Suprapubic skin (tissue), 3 donors: ENCODE measurements around the gene CCDC68.

ENCODE experiments used
- EP300 ChIP-seq: sonication (generic); formaldehyde crosslinking; IDR thresholded peaks from one replicate; pipeline ENCODE4 v1.6.1; 2017; ENCODE audit warnings: antibody characterized with exemption
- TF ChIP-seq, protein P1 (sequence below), 2 donors: fragments of 200-600 bp in 1 of 2; fragments of 450-650 bp in 1 of 2; sonication (generic) in 1 of 2; IDR thresholded peaks; one replicate each; pipeline ENCODE4 v1.5.1; 2016 to 2019; ENCODE audit warnings: antibody characterized with exemption in 2 of 2, mild to moderate bottlenecking in 1 of 2, moderate library complexity in 1 of 2

GRCh38 chr18:54984908-54985307 lies 25.6 kb upstream of the CCDC68 start:
- TF ChIP-seq, protein P1, sequence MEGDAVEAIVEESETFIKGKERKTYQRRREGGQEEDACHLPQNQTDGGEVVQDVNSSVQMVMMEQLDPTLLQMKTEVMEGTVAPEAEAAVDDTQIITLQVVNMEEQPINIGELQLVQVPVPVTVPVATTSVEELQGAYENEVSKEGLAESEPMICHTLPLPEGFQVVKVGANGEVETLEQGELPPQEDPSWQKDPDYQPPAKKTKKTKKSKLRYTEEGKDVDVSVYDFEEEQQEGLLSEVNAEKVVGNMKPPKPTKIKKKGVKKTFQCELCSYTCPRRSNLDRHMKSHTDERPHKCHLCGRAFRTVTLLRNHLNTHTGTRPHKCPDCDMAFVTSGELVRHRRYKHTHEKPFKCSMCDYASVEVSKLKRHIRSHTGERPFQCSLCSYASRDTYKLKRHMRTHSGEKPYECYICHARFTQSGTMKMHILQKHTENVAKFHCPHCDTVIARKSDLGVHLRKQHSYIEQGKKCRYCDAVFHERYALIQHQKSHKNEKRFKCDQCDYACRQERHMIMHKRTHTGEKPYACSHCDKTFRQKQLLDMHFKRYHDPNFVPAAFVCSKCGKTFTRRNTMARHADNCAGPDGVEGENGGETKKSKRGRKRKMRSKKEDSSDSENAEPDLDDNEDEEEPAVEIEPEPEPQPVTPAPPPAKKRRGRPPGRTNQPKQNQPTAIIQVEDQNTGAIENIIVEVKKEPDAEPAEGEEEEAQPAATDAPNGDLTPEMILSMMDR (IDR thresholded peaks at IDR 0.05) = no peak
- no peak for TF ChIP-seq EP300
